HEK293 (cell line): ENCODE results near the gene THAP7.

Experiments
- HOXC10 ChIP-seq: sonication (generic); formaldehyde crosslinking; IDR thresholded peaks from 2 replicates; pipeline ENCODE4 v1.8.1; 2023; ENCODE audit warnings: mild to moderate bottlenecking, missing genetic modification reagents
- KLF1 ChIP-seq: fragments of 450-650 bp; formaldehyde crosslinking; IDR thresholded peaks from 2 replicates; pipeline ENCODE4 v1.5.1; 2016; ENCODE audit warnings: missing biosample characterization, missing genetic modification characterization
- MEIS1 ChIP-seq: sonication (generic); formaldehyde crosslinking; IDR thresholded peaks from 2 replicates; pipeline ENCODE4 v1.8.1; 2022; ENCODE audit warnings: missing genetic modification reagents, mild to moderate bottlenecking, borderline replicate concordance
- OSR2 ChIP-seq: fragments of 450-650 bp; formaldehyde crosslinking; IDR thresholded peaks from 2 replicates; pipeline ENCODE4 v1.5.1; 2016; ENCODE audit warnings: missing biosample characterization, missing genetic modification characterization
- OVOL3 ChIP-seq: fragments of 450-650 bp; formaldehyde crosslinking; IDR thresholded peaks from 2 replicates; pipeline ENCODE4 v1.5.1; 2016; ENCODE audit warnings: missing biosample characterization, missing genetic modification characterization
- REPIN1 ChIP-seq: fragments of 450-650 bp; formaldehyde crosslinking; IDR thresholded peaks from 2 replicates; pipeline ENCODE4 v1.5.1; 2017; ENCODE audit warnings: missing biosample characterization, missing genetic modification characterization, low read depth
- ZBTB49 ChIP-seq: fragments of 450-650 bp; formaldehyde crosslinking; IDR thresholded peaks from 2 replicates; pipeline ENCODE4 v1.5.1; 2016; ENCODE audit warnings: missing biosample characterization, missing genetic modification characterization, low read depth
- ZNF18 ChIP-seq: fragments of 450-650 bp; formaldehyde crosslinking; IDR thresholded peaks from 2 replicates; pipeline ENCODE4 v1.5.1; 2016; ENCODE audit warnings: missing biosample characterization, missing genetic modification characterization
- ZNF341 ChIP-seq: fragments of 450-650 bp; formaldehyde crosslinking; IDR thresholded peaks from 2 replicates; pipeline ENCODE4; 2016; ENCODE audit warnings: low read depth, missing biosample characterization, missing genetic modification characterization
- ZNF37A ChIP-seq: fragments of 450-650 bp; IDR thresholded peaks from 2 replicates; pipeline ENCODE4 v1.5.1; 2018; ENCODE audit warnings: missing biosample characterization, missing genetic modification characterization
- ZNF391 ChIP-seq: fragments of 450-650 bp; formaldehyde crosslinking; IDR thresholded peaks from 2 replicates; pipeline ENCODE4 v1.5.1; 2016; ENCODE audit warnings: low read depth, missing biosample characterization, missing genetic modification characterization, borderline replicate concordance
- ZNF449 ChIP-seq: fragments of 450-650 bp; formaldehyde crosslinking; IDR thresholded peaks from 2 replicates; pipeline ENCODE4 v1.5.1; 2017; ENCODE audit warnings: missing biosample characterization, mild to moderate bottlenecking, missing genetic modification characterization, moderate library complexity
- ZNF544 ChIP-seq: fragments of 450-650 bp; formaldehyde crosslinking; IDR thresholded peaks from 2 replicates; pipeline ENCODE4 v1.5.0; 2017; ENCODE audit warnings: missing biosample characterization, missing genetic modification characterization
- ZNF558 ChIP-seq: fragments of 450-650 bp; formaldehyde crosslinking; IDR thresholded peaks from 2 replicates; pipeline ENCODE4 v1.5.1; 2016; ENCODE audit warnings: missing biosample characterization, missing genetic modification characterization
- ZNF654 ChIP-seq: fragments of 450-650 bp; formaldehyde crosslinking; IDR thresholded peaks from 2 replicates; pipeline ENCODE4 v1.5.1; 2016; ENCODE audit warnings: low read depth, missing biosample characterization, missing genetic modification characterization
- ZNF843 ChIP-seq: fragments of 450-650 bp; formaldehyde crosslinking; IDR thresholded peaks from 2 replicates; pipeline ENCODE4 v1.5.1; 2016; ENCODE audit warnings: missing biosample characterization, missing genetic modification characterization
- TF ChIP-seq, protein P1 (sequence below): fragments of 450-650 bp; formaldehyde crosslinking; conservative IDR thresholded peaks from 2 replicates; pipeline ENCODE4 v1.5.1; 2016; ENCODE audit warnings: low read depth, missing biosample characterization, missing genetic modification characterization
- TF ChIP-seq, protein P2 (sequence below): fragments of 450-650 bp; formaldehyde crosslinking; IDR thresholded peaks from 2 replicates; pipeline ENCODE4 v1.5.1; 2016; ENCODE audit warnings: missing biosample characterization, missing genetic modification characterization, borderline replicate concordance
- TF ChIP-seq, protein P3 (sequence below): fragments of 450-650 bp; formaldehyde crosslinking; IDR thresholded peaks from 2 replicates; pipeline ENCODE4; 2016; ENCODE audit warnings: missing biosample characterization, missing genetic modification characterization

The THAP7 gene

GRCh38 chr22:21001601-21002325 lies at the start of gene THAP7 (continued):
- TF ChIP-seq KLF1 (peak; percentile 77), REPIN1 (no peak), ZNF18 (no peak), ZNF544 (no peak), ZNF341 (tag by site-specific recombination) (peak; percentile 45; the same call in 1 of the 2 replicates), ZNF449 (tag by site-specific recombination) (no peak), ZNF37A (tag by site-specific recombination) (no peak), ZBTB49 (no peak), MEIS1 (CRISPR knock-in tag) (no peak), ZNF391 (peak; percentile 38; the same call in 1 of the 2 replicates), ZNF843 (tag by site-specific recombination) (no peak; the same call in 1 of the 2 replicates), OVOL3 (tag by site-specific recombination) (no peak), ZNF654 (tag by site-specific recombination) (no peak), HOXC10 (CRISPR knock-in tag) (peak; percentile 90; the same call in 1 of the 2 replicates), ZNF558 (tag by site-specific recombination) (no peak), OSR2 (tag by site-specific recombination) (no peak)
- TF ChIP-seq, protein P1, sequence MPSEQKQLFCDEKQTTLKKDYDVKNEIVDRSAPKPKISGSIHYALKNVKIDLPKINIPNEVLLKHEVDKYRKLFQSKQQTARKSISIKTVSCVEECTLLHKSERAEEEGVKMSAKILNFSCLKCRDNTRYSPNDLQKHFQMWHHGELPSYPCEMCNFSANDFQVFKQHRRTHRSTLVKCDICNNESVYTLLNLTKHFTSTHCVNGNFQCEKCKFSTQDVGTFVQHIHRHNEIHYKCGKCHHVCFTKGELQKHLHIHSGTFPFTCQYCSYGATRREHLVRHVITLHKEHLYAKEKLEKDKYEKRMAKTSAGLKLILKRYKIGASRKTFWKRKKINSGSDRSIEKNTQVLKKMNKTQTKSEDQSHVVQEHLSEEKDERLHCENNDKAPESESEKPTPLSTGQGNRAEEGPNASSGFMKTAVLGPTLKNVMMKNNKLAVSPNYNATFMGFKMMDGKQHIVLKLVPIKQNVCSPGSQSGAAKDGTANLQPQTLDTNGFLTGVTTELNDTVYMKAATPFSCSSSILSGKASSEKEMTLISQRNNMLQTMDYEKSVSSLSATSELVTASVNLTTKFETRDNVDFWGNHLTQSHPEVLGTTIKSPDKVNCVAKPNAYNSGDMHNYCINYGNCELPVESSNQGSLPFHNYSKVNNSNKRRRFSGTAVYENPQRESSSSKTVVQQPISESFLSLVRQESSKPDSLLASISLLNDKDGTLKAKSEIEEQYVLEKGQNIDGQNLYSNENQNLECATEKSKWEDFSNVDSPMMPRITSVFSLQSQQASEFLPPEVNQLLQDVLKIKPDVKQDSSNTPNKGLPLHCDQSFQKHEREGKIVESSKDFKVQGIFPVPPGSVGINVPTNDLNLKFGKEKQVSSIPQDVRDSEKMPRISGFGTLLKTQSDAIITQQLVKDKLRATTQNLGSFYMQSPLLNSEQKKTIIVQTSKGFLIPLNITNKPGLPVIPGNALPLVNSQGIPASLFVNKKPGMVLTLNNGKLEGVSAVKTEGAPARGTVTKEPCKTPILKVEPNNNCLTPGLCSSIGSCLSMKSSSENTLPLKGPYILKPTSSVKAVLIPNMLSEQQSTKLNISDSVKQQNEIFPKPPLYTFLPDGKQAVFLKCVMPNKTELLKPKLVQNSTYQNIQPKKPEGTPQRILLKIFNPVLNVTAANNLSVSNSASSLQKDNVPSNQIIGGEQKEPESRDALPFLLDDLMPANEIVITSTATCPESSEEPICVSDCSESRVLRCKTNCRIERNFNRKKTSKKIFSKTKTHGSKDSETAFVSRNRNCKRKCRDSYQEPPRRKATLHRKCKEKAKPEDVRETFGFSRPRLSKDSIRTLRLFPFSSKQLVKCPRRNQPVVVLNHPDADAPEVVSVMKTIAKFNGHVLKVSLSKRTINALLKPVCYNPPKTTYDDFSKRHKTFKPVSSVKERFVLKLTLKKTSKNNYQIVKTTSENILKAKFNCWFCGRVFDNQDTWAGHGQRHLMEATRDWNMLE, result peak; percentile 60
- TF ChIP-seq, protein P2, sequence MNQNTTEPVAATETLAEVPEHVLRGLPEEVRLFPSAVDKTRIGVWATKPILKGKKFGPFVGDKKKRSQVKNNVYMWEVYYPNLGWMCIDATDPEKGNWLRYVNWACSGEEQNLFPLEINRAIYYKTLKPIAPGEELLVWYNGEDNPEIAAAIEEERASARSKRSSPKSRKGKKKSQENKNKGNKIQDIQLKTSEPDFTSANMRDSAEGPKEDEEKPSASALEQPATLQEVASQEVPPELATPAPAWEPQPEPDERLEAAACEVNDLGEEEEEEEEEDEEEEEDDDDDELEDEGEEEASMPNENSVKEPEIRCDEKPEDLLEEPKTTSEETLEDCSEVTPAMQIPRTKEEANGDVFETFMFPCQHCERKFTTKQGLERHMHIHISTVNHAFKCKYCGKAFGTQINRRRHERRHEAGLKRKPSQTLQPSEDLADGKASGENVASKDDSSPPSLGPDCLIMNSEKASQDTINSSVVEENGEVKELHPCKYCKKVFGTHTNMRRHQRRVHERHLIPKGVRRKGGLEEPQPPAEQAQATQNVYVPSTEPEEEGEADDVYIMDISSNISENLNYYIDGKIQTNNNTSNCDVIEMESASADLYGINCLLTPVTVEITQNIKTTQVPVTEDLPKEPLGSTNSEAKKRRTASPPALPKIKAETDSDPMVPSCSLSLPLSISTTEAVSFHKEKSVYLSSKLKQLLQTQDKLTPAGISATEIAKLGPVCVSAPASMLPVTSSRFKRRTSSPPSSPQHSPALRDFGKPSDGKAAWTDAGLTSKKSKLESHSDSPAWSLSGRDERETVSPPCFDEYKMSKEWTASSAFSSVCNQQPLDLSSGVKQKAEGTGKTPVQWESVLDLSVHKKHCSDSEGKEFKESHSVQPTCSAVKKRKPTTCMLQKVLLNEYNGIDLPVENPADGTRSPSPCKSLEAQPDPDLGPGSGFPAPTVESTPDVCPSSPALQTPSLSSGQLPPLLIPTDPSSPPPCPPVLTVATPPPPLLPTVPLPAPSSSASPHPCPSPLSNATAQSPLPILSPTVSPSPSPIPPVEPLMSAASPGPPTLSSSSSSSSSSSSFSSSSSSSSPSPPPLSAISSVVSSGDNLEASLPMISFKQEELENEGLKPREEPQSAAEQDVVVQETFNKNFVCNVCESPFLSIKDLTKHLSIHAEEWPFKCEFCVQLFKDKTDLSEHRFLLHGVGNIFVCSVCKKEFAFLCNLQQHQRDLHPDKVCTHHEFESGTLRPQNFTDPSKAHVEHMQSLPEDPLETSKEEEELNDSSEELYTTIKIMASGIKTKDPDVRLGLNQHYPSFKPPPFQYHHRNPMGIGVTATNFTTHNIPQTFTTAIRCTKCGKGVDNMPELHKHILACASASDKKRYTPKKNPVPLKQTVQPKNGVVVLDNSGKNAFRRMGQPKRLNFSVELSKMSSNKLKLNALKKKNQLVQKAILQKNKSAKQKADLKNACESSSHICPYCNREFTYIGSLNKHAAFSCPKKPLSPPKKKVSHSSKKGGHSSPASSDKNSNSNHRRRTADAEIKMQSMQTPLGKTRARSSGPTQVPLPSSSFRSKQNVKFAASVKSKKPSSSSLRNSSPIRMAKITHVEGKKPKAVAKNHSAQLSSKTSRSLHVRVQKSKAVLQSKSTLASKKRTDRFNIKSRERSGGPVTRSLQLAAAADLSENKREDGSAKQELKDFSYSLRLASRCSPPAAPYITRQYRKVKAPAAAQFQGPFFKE, result no peak
- TF ChIP-seq, protein P3, sequence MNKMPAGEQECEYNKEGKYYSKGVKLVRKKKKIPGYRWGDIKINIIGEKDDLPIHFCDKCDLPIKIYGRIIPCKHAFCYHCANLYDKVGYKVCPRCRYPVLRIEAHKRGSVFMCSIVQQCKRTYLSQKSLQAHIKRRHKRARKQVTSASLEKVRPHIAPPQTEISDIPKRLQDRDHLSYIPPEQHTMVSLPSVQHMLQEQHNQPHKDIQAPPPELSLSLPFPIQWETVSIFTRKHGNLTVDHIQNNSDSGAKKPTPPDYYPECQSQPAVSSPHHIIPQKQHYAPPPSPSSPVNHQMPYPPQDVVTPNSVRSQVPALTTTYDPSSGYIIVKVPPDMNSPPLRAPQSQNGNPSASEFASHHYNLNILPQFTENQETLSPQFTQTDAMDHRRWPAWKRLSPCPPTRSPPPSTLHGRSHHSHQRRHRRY (tag by site-specific recombination), result no peak
